Stimulated activated naive CD8-positive, alpha-beta T cell treated with anti-CD3 and anti-CD28 coated beads, Interleukin-15, amount 100 ng/mL, for 72 hours (primary cell): ENCODE data around the gene DUOXA2.

Experiments used
- ATAC-seq: fragments of 150-1000 bp; cut with Tn5 transposase; 2 replicates; pipeline ENCODE4 v1.10.0; 2021; ENCODE audit warnings: mild to moderate bottlenecking, moderate library complexity
- DNase-seq, 2 donors: peaks; one replicate each; pipeline ENCODE4 v3.0.0; 2021 to 2022
- H3K27ac Mint-ChIP-seq, 2 donors: one replicate each; pipeline ENCODE4 v1.8.0; 2022; ENCODE audit warnings: mild to moderate bottlenecking in 2 of 2, mixed read lengths in 2 of 2, moderate library complexity in 2 of 2
- H3K27me3 Mint-ChIP-seq: one replicate; pipeline ENCODE4 v1.8.0; 2022; ENCODE audit warnings: mixed read lengths
- H3K4me1 Mint-ChIP-seq: one replicate; pipeline ENCODE4 v1.8.0; 2022; ENCODE audit warnings: mild to moderate bottlenecking, mixed read lengths
- H3K4me3 Mint-ChIP-seq, 2 donors: one replicate each; pipeline ENCODE4 v1.8.0; 2022; ENCODE audit warnings: mild to moderate bottlenecking in 2 of 2, mixed read lengths in 2 of 2, moderate library complexity in 1 of 2
- H3K9me3 Mint-ChIP-seq, 2 donors: one replicate each; pipeline ENCODE4 v1.8.0; 2022; ENCODE audit warnings: mixed read lengths in 2 of 2

DUOXA2 gene

GRCh38 chr15:45120081-45120972 is 6.2 kb downstream of the DUOXA2 start:
- Mint-ChIP-seq H3K27me3 (peaks cover 72% of the 10 kb centered on the region), H3K27ac (no peak overlapping the region), H3K4me3 (no peak overlapping the region), H3K9me3 (no peaks in the 10 kb centered on the region), H3K4me1 (peaks cover 27% of the 10 kb centered on the region)
- DNase-seq (no peak), ATAC-seq (no peak)

- no peak for ATAC-seq
- Mint-ChIP-seq H3K4me3 (no peak overlapping the region), H3K27ac (no peak overlapping the region), H3K4me1 (peaks cover 23% of the 10 kb centered on the region), H3K27me3 (peaks cover 72% of the 10 kb centered on the region), H3K9me3 (no peaks in the 10 kb centered on the region)
- no peak for DNase-seq
These were observed 6.9 kb downstream of the DUOXA2 start for GRCh38 chr15:45121020-45121419.

- H3K4me3 Mint-ChIP-seq, result no peak overlapping the region
- no peak overlapping the region for H3K27ac Mint-ChIP-seq
- no peaks in the 10 kb centered on the region for H3K9me3 Mint-ChIP-seq
- peaks cover 70% of the 10 kb centered on the region for H3K27me3 Mint-ChIP-seq
- no peak for ATAC-seq
- H3K4me1 Mint-ChIP-seq, result peaks cover 16% of the 10 kb centered on the region
- DNase-seq, result no peak
These were observed 7.7 kb downstream of the DUOXA2 start for GRCh38 chr15:45121706-45122417.

- ATAC-seq, result no peak
- Mint-ChIP-seq H3K27me3 (peaks cover 66% of the 10 kb centered on the region), H3K4me1 (peaks cover 8% of the 10 kb centered on the region), H3K4me3 (no peak overlapping the region), H3K9me3 (no peaks in the 10 kb centered on the region), H3K27ac (no peak overlapping the region)
- DNase-seq, result no peak
These were observed 8.6 kb downstream of the DUOXA2 start for GRCh38 chr15:45122719-45123118.

- peaks cover 66% of the 10 kb centered on the region for H3K27me3 Mint-ChIP-seq
- no peak overlapping the region for H3K4me3 Mint-ChIP-seq
- peaks cover 4% of the 10 kb centered on the region for H3K4me1 Mint-ChIP-seq
- H3K9me3 Mint-ChIP-seq, result no peaks in the 10 kb centered on the region
- H3K27ac Mint-ChIP-seq, result no peak overlapping the region
- ATAC-seq (no peak), DNase-seq (no peak)
These were observed 9.3 kb downstream of the DUOXA2 start for GRCh38 chr15:45123397-45123796.

GRCh38 chr15:45126535-45127158 is 12.5 kb downstream of the DUOXA2 start:
- ATAC-seq (peak; percentile 67), DNase-seq (peak in 1 of 2 donors; percentile 34)
- Mint-ChIP-seq H3K27me3 (peaks cover 79% of the 10 kb centered on the region), H3K4me3 (no peak overlapping the region), H3K9me3 (no peaks in the 10 kb centered on the region), H3K4me1 (peaks cover 11% of the 10 kb centered on the region), H3K27ac (no peak overlapping the region)

GRCh38 chr15:45128971-45129639 is 15.0 kb downstream of the DUOXA2 start:
- DNase-seq (no peak), ATAC-seq (peak; percentile 6)
- Mint-ChIP-seq H3K4me1 (peaks cover 11% of the 10 kb centered on the region), H3K27me3 (peaks cover 87% of the 10 kb centered on the region), H3K9me3 (no peaks in the 10 kb centered on the region), H3K27ac (no peak overlapping the region), H3K4me3 (peak overlapping the region; percentile 5 to 38)

GRCh38 chr15:45129651-45130129 is 15.6 kb downstream of the DUOXA2 start, which contains the start of the genes DUOX1 and DUOXA1:
Gene DUOX1, plus strand, starts transcription at chr15:45129994. Its CDS starts 1,973 bp downstream, at chr15:45131967.
Gene DUOXA1, minus strand, starts transcription at chr15:45129879. Its CDS starts 6,865 bp downstream, at chr15:45123014.
- H3K4me1 Mint-ChIP-seq, result peaks cover 14% of the 10 kb centered on the region
- H3K27ac Mint-ChIP-seq, result no peak within 1 kb of the TSS
- ATAC-seq (peak; percentile 68), DNase-seq (no peak)
- peak within 1 kb of the TSS; percentile 5 to 38 for H3K4me3 Mint-ChIP-seq
- H3K9me3 Mint-ChIP-seq, result no peaks in the 10 kb centered on the region
- peaks cover 91% of the 10 kb centered on the region for H3K27me3 Mint-ChIP-seq

- peaks cover 19% of the 10 kb centered on the region for H3K4me1 Mint-ChIP-seq
- H3K27me3 Mint-ChIP-seq, result peaks cover 87% of the 10 kb centered on the region
- peak overlapping the region in 1 of 2 donors; percentile 26 for H3K4me3 Mint-ChIP-seq
- ATAC-seq (no peak), DNase-seq (no peak)
- H3K27ac Mint-ChIP-seq, result no peak overlapping the region
- H3K9me3 Mint-ChIP-seq, result no peaks in the 10 kb centered on the region
These were observed 16.3 kb downstream of the DUOXA2 start for GRCh38 chr15:45130291-45131000.

GRCh38 chr15:45131510-45131909 is 17.4 kb downstream of the DUOXA2 start:
- Mint-ChIP-seq H3K4me1 (peaks cover 25% of the 10 kb centered on the region), H3K27me3 (peaks cover 84% of the 10 kb centered on the region), H3K4me3 (no peak overlapping the region), H3K27ac (no peak overlapping the region), H3K9me3 (no peaks in the 10 kb centered on the region)
- DNase-seq (no peak), ATAC-seq (no peak)

GRCh38 chr15:45132844-45133560 is 18.9 kb downstream of the DUOXA2 start:
- Mint-ChIP-seq H3K4me3 (no peak overlapping the region), H3K27me3 (peaks cover 79% of the 10 kb centered on the region), H3K4me1 (peaks cover 27% of the 10 kb centered on the region), H3K27ac (no peak overlapping the region), H3K9me3 (no peaks in the 10 kb centered on the region)
- ATAC-seq (no peak), DNase-seq (no peak)

- Mint-ChIP-seq H3K9me3 (no peaks in the 10 kb centered on the region), H3K4me3 (no peak overlapping the region), H3K27me3 (peaks cover 74% of the 10 kb centered on the region), H3K27ac (peak overlapping the region in 1 of 2 donors; percentile 31), H3K4me1 (peaks cover 23% of the 10 kb centered on the region)
- DNase-seq (no peak), ATAC-seq (no peak)
These were observed 19.4 kb downstream of the DUOXA2 start for GRCh38 chr15:45133561-45133920.

- H3K4me3 Mint-ChIP-seq, result peak overlapping the region in 1 of 2 donors; percentile 78
- peaks cover 69% of the 10 kb centered on the region for H3K27me3 Mint-ChIP-seq
- H3K27ac Mint-ChIP-seq, result no peak overlapping the region
- no peak for ATAC-seq
- H3K4me1 Mint-ChIP-seq, result peaks cover 18% of the 10 kb centered on the region
- no peak for DNase-seq
- H3K9me3 Mint-ChIP-seq, result no peaks in the 10 kb centered on the region
These were observed 19.9 kb downstream of the DUOXA2 start for GRCh38 chr15:45134046-45134445.
